ENCODE data around the gene RABGEF1.
A peak's percentile ranks its signal among the peaks of the same experiment; 100 is the strongest.
"Not testable (repeated sequence)": the region's sequence is repeated elsewhere in the genome, so short reads cannot be mapped to it uniquely, and the experiment has no call there.

RABGEF1 gene

DNA sequence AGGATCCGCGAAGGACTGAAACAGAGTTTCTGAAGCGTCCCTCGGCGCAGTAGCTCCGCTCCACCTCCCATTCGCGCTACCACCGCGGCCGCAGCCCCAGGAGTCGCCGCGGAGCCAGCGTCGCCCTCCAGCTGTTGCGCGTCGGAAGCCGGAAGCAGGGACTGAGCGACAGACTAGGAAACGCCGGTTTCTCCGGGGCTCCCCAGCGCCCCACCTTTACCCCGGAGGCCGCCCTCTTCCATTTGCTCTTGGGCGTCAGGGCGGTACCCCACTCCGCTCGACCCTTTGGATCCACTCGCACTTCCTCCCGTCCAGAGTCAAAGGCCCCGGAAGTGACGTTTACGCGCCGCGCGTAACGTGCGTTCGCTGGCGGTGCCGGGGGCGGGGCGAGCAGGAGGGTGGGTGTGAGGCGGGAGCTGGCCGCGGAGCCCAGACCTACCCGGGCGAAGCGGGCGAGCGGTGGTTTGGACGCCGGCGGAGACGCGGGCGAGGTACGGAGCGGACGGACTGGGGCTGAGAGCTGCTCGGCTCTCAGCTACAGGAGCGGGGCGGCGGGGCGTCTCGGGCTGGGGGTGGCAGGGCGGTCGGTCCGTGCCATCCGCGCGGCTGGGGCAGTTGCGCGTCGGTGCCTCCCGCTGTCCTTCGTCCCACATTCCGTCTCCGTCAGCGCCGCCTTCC is at the start of gene RABGEF1:
Gene RABGEF1 (plus strand): TSS at position 432 of the 678 bp plus-strand sequence. CDS start 31,167 bp downstream, outside the sequence.
- DNase-seq = peak; percentile 99

GRCh38 chr7:66693331-66693730 is 47.2 kb upstream of the RABGEF1 start:
- DNase-seq = no peak

DNA sequence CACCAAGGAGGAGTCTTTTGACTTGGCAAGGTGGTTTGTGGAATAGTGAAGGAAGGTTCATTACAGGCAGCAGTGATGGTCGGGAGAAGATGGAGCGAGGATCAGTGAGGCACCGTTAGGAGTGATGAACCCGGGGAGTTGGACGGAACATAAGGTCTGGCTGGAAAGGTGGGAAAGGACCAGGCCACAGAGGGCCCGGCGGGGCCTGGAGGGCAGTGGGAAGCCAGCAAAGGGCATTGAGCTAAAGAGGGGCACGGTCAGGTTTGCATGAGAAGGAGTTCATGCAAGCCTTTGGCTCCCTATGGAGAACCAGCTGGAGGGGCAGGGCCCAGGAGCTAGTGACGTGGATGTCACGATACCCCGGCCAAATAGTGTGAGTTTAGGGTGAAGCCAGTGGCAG is 46.2 kb upstream of the RABGEF1 start:
- DNase-seq = no peak

DNA sequence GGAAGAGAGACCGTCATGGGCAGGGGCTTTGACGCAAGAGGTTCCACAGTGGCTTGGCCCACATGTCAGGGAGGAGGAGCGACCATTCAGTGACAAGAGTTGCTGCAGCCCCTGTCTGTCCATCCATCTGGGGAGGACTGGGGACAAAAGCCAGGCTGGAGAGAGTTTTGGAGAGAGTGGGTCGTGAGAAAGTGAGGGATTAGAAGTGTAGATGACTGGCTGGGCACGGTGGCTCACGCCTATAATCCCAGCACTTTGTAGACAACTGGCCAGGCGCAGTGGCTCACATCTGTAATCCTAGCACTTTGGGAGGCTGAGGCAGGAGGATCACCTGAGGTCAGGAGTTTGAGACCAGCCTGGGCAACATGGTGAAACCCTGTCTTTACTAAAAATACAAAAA is 45.1 kb upstream of the RABGEF1 start:
- not testable (repeated sequence) for DNase-seq

GRCh38 chr7:66696134-66696533 is 44.4 kb upstream of the RABGEF1 start:
- not testable (repeated sequence) for DNase-seq

DNA sequence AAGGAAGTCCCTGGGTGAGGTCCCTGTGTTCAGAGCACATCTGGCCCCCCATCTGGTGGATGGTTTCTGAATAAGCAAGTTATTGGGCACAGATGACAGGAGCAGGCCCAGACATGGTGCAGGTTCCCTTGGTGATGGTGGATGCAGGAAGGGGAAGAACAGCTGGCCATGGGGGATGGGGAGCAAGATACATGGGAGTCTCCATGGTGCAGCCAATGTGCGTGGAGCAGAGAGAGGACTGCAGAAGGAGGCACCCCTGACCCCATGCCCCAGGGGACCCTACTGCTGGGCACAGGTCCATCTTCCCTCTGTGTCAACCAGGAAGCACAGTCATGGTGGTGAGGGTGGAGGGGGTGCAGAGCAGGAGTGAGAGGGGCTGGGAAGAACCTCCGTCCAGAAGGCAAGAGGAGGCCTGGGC is 43.8 kb upstream of the RABGEF1 start:
- peak; percentile 45 for DNase-seq

- DNase-seq = no peak
Measured at GRCh38 chr7:66697449-66698438, 42.8 kb upstream of the RABGEF1 start.

- DNase-seq = no peak
Measured at GRCh38 chr7:66698652-66699205, 41.8 kb upstream of the RABGEF1 start.

GRCh38 chr7:66699998-66700397 is 40.5 kb upstream of the RABGEF1 start:
- DNase-seq = no peak

- no peak for DNase-seq
Measured at GRCh38 chr7:66700633-66701131, 39.9 kb upstream of the RABGEF1 start.

- DNase-seq = no peak
Measured at GRCh38 chr7:66707825-66708224, 32.7 kb upstream of the RABGEF1 start.

- not testable (repeated sequence) for DNase-seq
Measured at GRCh38 chr7:66710752-66711151, 29.8 kb upstream of the RABGEF1 start.

GRCh38 chr7:66713687-66714086 is 26.8 kb upstream of the RABGEF1 start:
- no peak for DNase-seq

GRCh38 chr7:66716634-66717033 is 23.9 kb upstream of the RABGEF1 start:
- not testable (repeated sequence) for DNase-seq

DNA sequence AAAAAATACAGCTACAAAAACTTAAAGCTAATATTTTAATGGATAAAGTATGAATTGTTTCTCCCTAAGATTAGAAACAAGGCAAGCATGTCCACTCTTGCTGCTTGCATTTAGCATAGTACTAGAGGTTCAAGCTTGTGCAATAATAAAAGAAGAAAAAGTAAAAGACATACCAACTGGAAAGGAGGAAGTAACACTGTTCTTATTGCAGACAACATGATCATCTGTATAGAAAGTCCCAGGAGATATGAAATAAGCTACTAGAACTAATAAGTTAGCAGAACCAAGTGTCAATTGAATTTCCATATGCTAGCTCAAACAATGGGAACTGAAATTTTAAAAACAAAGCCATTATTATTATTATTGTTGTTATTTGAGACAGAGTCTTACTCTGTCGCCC is 20.0 kb upstream of the RABGEF1 start:
- no peak for DNase-seq

DNA sequence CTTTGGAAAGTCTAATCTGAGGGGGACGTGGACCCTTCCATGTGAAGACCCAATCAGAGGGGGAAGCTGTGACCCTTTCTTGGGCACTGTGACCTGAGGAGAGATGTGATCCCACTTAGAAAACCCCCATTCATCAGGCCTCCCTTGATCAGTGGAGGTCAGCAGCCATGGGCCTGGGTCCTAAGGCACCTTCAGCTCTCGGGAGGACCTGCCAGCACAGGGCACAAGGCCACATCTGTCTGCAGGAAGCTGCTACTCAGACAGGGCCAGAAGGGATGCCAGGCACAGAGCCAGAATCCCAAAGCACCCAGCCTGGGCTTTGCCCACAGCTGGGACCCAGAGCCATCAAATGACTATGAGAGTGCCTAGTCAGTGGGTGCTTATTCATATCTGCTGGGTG is 14.7 kb upstream of the RABGEF1 start:
- no peak for DNase-seq

DNA sequence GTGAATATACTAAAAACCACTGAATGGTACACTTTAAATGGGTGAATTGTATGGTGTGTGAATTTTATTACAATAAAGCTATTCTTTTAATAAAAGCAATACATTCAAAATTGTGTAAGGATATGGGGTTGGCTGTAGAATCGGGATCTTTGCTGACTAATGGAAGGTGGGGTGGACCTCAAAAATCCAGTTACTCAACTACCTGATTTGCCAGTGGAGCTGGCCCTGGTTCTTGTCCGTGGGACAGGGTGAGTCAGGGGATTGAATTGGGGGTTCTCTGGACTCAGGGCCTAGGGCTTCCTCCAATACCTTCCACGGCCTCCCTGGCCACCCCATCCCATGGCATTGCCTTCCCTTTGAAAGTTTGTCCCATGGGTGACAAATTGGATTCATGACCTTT is 13.5 kb upstream of the RABGEF1 start:
- no peak for DNase-seq

DNA sequence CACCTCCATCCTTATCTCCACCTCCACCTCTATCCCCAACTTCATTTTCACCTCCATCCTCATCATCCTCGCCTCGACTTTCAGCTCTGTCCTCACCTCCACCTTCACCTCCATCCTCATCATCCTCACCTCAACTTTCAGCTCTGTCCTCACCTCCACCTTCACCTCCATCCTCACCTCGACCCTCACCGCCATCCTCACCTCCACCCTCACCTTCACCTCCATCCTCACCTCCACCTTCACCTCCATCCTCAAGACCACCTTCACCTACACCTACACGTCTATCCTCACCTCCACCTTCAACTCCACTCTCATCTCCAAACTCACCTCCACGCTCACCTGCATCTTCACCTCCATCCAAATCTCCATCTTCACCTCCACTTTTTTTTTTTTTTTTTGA is 12.0 kb upstream of the RABGEF1 start:
- DNase-seq = no peak

- DNase-seq = no peak
Measured at GRCh38 chr7:66729274-66729673, 11.3 kb upstream of the RABGEF1 start.

DNA sequence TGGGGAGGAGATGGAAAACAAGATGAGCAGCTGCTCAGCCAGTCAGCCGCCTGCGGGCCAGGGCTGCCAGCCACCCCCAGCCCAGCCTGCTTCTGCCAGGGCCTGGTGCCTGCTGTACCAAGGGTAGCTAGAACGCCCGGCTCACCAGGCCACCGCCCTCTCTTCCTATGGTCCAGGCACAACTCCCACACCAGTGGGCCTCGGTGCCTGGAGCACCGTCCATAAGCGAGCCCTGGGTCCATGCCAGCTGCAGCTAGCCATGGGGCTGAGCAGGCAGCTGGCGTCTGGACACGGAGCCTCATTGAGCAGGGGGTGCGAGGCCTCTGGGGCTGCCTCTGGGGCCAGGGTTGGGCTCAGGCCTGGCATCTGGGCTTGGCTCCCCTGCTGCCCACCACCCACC is 8.5 kb upstream of the RABGEF1 start:
- no peak for DNase-seq

- DNase-seq = no peak
Measured at GRCh38 chr7:66732439-66732838, 8.1 kb upstream of the RABGEF1 start.

DNA sequence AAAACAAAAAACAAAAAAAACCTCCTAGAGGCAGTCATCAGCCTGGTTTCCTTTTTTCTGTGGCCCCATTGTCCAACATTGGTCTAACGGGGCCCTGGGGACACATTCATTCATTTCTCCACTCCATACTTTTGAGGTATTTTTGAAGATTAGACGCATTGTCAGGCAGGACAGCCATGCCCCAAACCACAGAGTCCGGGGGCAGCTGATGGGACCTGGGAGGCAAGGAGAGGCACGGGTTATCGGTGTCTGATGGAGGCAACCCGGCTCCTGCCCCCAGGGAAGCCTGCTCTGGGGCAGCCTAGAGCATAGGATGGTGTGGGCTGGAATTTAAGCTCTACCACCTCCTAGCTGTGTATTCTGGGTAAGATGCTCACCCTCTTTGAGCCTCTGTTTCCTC is 6.5 kb upstream of the RABGEF1 start:
- DNase-seq = no peak

DNA sequence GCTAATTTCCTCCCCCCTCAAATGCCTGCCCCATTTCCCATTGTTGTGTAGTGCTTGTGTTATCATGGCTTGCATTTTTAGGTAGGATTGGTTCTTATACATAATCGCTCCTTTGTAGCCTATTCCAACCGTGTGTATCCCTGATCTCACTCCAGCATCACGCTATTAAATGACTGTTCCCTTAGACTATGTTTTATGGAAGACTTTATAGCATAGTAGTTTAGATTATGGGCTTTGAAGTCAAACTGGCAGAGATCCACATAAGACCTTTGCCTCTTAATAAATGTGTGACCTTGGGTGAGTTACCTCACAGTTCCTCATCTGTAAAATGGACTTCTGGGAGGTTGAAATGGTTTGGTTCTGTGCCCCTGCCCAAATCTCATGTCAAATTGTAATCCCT is 5.4 kb upstream of the RABGEF1 start:
- no peak for DNase-seq

- no peak for DNase-seq
Measured at GRCh38 chr7:66735850-66736249, 4.7 kb upstream of the RABGEF1 start.

Measured in DMS53 (cell line).